Kidney capillary endothelial cell (primary cell): ENCODE results near the gene PRKCA.
"Not testable (repeated sequence)": the region's sequence is repeated elsewhere in the genome, so short reads cannot be mapped to it uniquely, and the experiment has no call there.

ENCODE experiments used
- DNase-seq: peaks from one replicate; pipeline ENCODE4 v3.0.0-alpha.2; 2018; ENCODE audit warnings: low spot score

PRKCA gene

GRCh38 chr17:66290101-66290722 is 12.2 kb upstream of the PRKCA start:
- no peak for DNase-seq

- no peak for DNase-seq
Measured at GRCh38 chr17:66292353-66292752, 10.1 kb upstream of the PRKCA start.

- no peak for DNase-seq
Measured at GRCh38 chr17:66296289-66296725, 6.1 kb upstream of the PRKCA start.

- not testable (repeated sequence) for DNase-seq
Measured at GRCh38 chr17:66297443-66297842, 5.0 kb upstream of the PRKCA start.

GRCh38 chr17:66299711-66300110 is 2.7 kb upstream of the PRKCA start:
- DNase-seq: no peak

- DNase-seq: no peak
Measured at GRCh38 chr17:66300956-66301355, 1.5 kb upstream of the PRKCA start.

- no peak for DNase-seq
Measured at GRCh38 chr17:66301367-66301863, 998 bp upstream of the PRKCA start.

GRCh38 chr17:66302761-66303626 is 581 bp downstream of the PRKCA start:
- DNase-seq: no peak

- DNase-seq: no peak
Measured at GRCh38 chr17:66304304-66305174, 2.1 kb downstream of the PRKCA start.

GRCh38 chr17:66306446-66306845 is 4.0 kb downstream of the PRKCA start:
- no peak for DNase-seq

- no peak for DNase-seq
Measured at GRCh38 chr17:66307257-66307656, 4.8 kb downstream of the PRKCA start.

GRCh38 chr17:66308856-66309255 is 6.4 kb downstream of the PRKCA start:
- DNase-seq: no peak

- no peak for DNase-seq
Measured at GRCh38 chr17:66309793-66310192, 7.4 kb downstream of the PRKCA start.

- DNase-seq: no peak
Measured at GRCh38 chr17:66310528-66311148, 8.2 kb downstream of the PRKCA start.

- no peak for DNase-seq
Measured at GRCh38 chr17:66312912-66313311, 10.5 kb downstream of the PRKCA start.

- no peak for DNase-seq
Measured at GRCh38 chr17:66313325-66313724, 10.9 kb downstream of the PRKCA start.

GRCh38 chr17:66313995-66314659 is 11.7 kb downstream of the PRKCA start:
- DNase-seq: no peak

- DNase-seq: no peak
Measured at GRCh38 chr17:66317629-66318028, 15.2 kb downstream of the PRKCA start.

- no peak for DNase-seq
Measured at GRCh38 chr17:66319226-66319625, 16.8 kb downstream of the PRKCA start.

GRCh38 chr17:66322764-66323163 is 20.4 kb downstream of the PRKCA start:
- no peak for DNase-seq

- DNase-seq: not testable (repeated sequence)
Measured at GRCh38 chr17:66324381-66325004, 22.1 kb downstream of the PRKCA start.
